PC-3 (cell line): Measurements from ENCODE around the gene CNN1.

Source experiments
- EZH2 ChIP-seq: fragments of 300-600 bp; sonication (generic); IDR thresholded peaks from one replicate; pipeline ENCODE4 v1.6.1; 2017; ENCODE audit warnings: antibody characterized with exemption, mild to moderate bottlenecking, low read length; ENCODE audit not compliant: unreplicated experiment
- TF ChIP-seq, protein P1 (sequence below): fragments of 300-600 bp; sonication (generic); conservative IDR thresholded peaks from 2 replicates; pipeline ENCODE4 v1.5.1; 2017; ENCODE audit warnings: antibody characterized with exemption, low read depth, mild to moderate bottlenecking, low read length

- TF ChIP-seq, protein P1, sequence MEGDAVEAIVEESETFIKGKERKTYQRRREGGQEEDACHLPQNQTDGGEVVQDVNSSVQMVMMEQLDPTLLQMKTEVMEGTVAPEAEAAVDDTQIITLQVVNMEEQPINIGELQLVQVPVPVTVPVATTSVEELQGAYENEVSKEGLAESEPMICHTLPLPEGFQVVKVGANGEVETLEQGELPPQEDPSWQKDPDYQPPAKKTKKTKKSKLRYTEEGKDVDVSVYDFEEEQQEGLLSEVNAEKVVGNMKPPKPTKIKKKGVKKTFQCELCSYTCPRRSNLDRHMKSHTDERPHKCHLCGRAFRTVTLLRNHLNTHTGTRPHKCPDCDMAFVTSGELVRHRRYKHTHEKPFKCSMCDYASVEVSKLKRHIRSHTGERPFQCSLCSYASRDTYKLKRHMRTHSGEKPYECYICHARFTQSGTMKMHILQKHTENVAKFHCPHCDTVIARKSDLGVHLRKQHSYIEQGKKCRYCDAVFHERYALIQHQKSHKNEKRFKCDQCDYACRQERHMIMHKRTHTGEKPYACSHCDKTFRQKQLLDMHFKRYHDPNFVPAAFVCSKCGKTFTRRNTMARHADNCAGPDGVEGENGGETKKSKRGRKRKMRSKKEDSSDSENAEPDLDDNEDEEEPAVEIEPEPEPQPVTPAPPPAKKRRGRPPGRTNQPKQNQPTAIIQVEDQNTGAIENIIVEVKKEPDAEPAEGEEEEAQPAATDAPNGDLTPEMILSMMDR, result no peak
- TF ChIP-seq EZH2, result no peak
Measured at GRCh38 chr19:11576227-11576626, 37.6 kb downstream of the CNN1 start.
